Right lung (tissue), 10 donors: ENCODE measurements around the gene DEDD. TPM values are rescaled to one million over a fixed set of nuclear protein-coding genes. Genes with fewer than 3 reads are reported as not detected.

Source experiments
- DNase-seq, 2 donors: peaks; one replicate each; pipeline ENCODE4 v3.0.0-alpha.2; 2013
- long read RNA-seq, 8 donors: transcript quantifications; one replicate each; lab custom pipeline, GENCODE V29; 2026
- polyA plus RNA-seq, 5 donors: library from polyadenylated mRNA; unstranded; fragments of 120-200 nt; gene quantifications; one replicate each; pipeline versions ENCODE4 v1.2.1 to v1.2.3, GENCODE V29; 2013; ENCODE audit warnings: inconsistent platforms in 1 of 5, low replicate concordance in 1 of 5; ENCODE audit not compliant: insufficient read length in 5 of 5, insufficient read depth in 1 of 5

DEDD gene
- polyA plus RNA-seq: 10 to 100 TPM; 49.2 to 56.6 (median 50.4) TPM
- long read RNA-seq, donor 1, transcript DEDD-202 (6 exons, 2,345 nt): major isoform, 8 of 46 reads
- long read RNA-seq, donor 1, partial matches to known transcripts: 33 of 46 reads
- long read RNA-seq, donor 1, other reads (novel, unspliced or antisense): 0 of 46 reads
- long read RNA-seq, donor 2, transcript DEDD-202 (6 exons, 2,345 nt): major isoform, 8 of 12 reads
- long read RNA-seq, donor 2, partial matches to known transcripts: 0 of 12 reads
- long read RNA-seq, donor 2, other reads (novel, unspliced or antisense): 0 of 12 reads
- long read RNA-seq, donor 3, transcript DEDD-203 (6 exons, 2,300 nt): major isoform, 5 of 11 reads
- long read RNA-seq, donor 3, transcript DEDD-202 (6 exons, 2,345 nt): major isoform, 5 of 11 reads
- long read RNA-seq, donor 3, partial matches to known transcripts: 0 of 11 reads
- long read RNA-seq, donor 3, other reads (novel, unspliced or antisense): 0 of 11 reads
- long read RNA-seq, donor 4, transcript DEDD-202 (6 exons, 2,345 nt): major isoform, 5 of 7 reads
- long read RNA-seq, donor 4, partial matches to known transcripts: 0 of 7 reads
- long read RNA-seq, donor 4, other reads (novel, unspliced or antisense): 0 of 7 reads
- long read RNA-seq, donor 5, transcript DEDD-202 (6 exons, 2,345 nt): major isoform, 8 of 9 reads
- long read RNA-seq, donor 5, partial matches to known transcripts: 0 of 9 reads
- long read RNA-seq, donor 5, other reads (novel, unspliced or antisense): 0 of 9 reads
- long read RNA-seq, donor 6, transcript DEDD-202 (6 exons, 2,345 nt): major isoform, 11 of 16 reads
- long read RNA-seq, donor 6, transcript DEDD-203 (6 exons, 2,300 nt): minor isoform, 5 of 16 reads
- long read RNA-seq, donor 6, partial matches to known transcripts: 0 of 16 reads
- long read RNA-seq, donor 6, other reads (novel, unspliced or antisense): 0 of 16 reads
- long read RNA-seq, donor 7, partial matches to known transcripts: 0 of 5 reads
- long read RNA-seq, donor 7, other reads (novel, unspliced or antisense): 0 of 5 reads
- long read RNA-seq, donor 8, partial matches to known transcripts: 0 of 2 reads
- long read RNA-seq, donor 8, other reads (novel, unspliced or antisense): 0 of 2 reads

- peak; percentile 91 to 95 for DNase-seq
These were observed at the start of gene DEDD for GRCh38 chr1:161132410-161133219. Gene DEDD, minus strand, starts transcription at chr1:161132667. Its CDS starts 8,205 bp downstream, at chr1:161124462.

- no peak for DNase-seq
These were observed 49.7 kb upstream of the DEDD start for GRCh38 chr1:161182214-161182613.

- no peak for DNase-seq
These were observed 48.2 kb upstream of the DEDD start for GRCh38 chr1:161180639-161181038.

GRCh38 chr1:161179698-161180097 is 47.2 kb upstream of the DEDD start:
- DNase-seq: no peak

GRCh38 chr1:161177936-161178244 is 45.4 kb upstream of the DEDD start:
- DNase-seq: no peak

- peak; percentile 84 to 87 for DNase-seq
These were observed 44.9 kb upstream of the DEDD start, which contains the start of gene B4GALT3 for GRCh38 chr1:161177112-161177935. Gene B4GALT3, minus strand, starts transcription at chr1:161177507. Its CDS starts 1,447 bp downstream, at chr1:161176060.

GRCh38 chr1:161176468-161177111 is 44.1 kb upstream of the DEDD start:
- no peak for DNase-seq

- no peak for DNase-seq
These were observed 43.4 kb upstream of the DEDD start for GRCh38 chr1:161175771-161176453.

GRCh38 chr1:161174911-161175310 is 42.4 kb upstream of the DEDD start:
- no peak for DNase-seq

GRCh38 chr1:161173711-161174110 is 41.2 kb upstream of the DEDD start:
- no peak for DNase-seq

GRCh38 chr1:161172776-161173376 is 40.4 kb upstream of the DEDD start:
- DNase-seq: no peak

- no peak for DNase-seq
These were observed 39.9 kb upstream of the DEDD start for GRCh38 chr1:161172349-161172748.

- no peak for DNase-seq
These were observed 39.2 kb upstream of the DEDD start for GRCh38 chr1:161171696-161172095.

- DNase-seq: no peak
These were observed 38.7 kb upstream of the DEDD start for GRCh38 chr1:161171191-161171590.

- DNase-seq: no peak
These were observed 36.4 kb upstream of the DEDD start for GRCh38 chr1:161168906-161169305.

GRCh38 chr1:161166669-161167548 is 34.4 kb upstream of the DEDD start:
- no peak for DNase-seq
